HCT116 (cell line): Measurements from ENCODE around the gene GLDN. TPM values are rescaled to one million over a fixed set of nuclear protein-coding genes. Genes with fewer than 3 reads are reported as not detected.

Experiments used
- ATAC-seq: fragments of 200-7000 bp; cut with Tn5 transposase; 2 replicates; pipeline ENCODE4 v1.9.1; 2020; ENCODE audit warnings: mild to moderate bottlenecking, moderate library complexity
- BruUV-seq: library from RNA; stranded (reverse); fragments of 400-500 nt; replicated peaks from 2 replicates; lab custom pipeline; 2021; lab: Mats Ljungman, UMichigan
- CTCF ChIA-PET: fragments of 300-600 bp; sonication (Branson Sonifier 250); formaldehyde crosslinking; loops from one replicate; lab custom pipeline; 2021; ENCODE audit warnings: antibody characterized with exemption; lab: Charles Lee
- POLR2A ChIA-PET: fragments of 300-600, 350-600 bp; sonication (Branson Sonifier 250); formaldehyde crosslinking; loops from one replicate; lab custom pipeline; 2021; ENCODE audit warnings: antibody characterized with exemption; lab: Charles Lee
- RAD21 ChIA-PET, 2 experiments: fragments of 300-600 bp; sonication (Branson Sonifier 250); formaldehyde crosslinking; loops; one replicate each; lab custom pipeline; 2023; ENCODE audit warnings: low total read pairs in 2 of 2; ENCODE audit not compliant: uncharacterized antibody in 2 of 2, unreplicated experiment in 2 of 2, low non-redundant PET in 1 of 2; lab: Charles Lee
- DNase-seq: peaks from one replicate; pipeline ENCODE4 v3.0.0-alpha.2; 2010; ENCODE audit warnings: low read depth, low spot score
- H2AFZ ChIP-seq: fragments of 200-600 bp; shearing (Covaris generic), sonication (generic); 2 replicates; pipeline ENCODE4 v1.6.1; 2017; ENCODE audit warnings: low read depth, mixed run types, mixed read lengths, antibody characterized with exemption, low read length; ENCODE audit not compliant: poor library complexity, severe bottlenecking
- H3K27ac ChIP-seq: 2 replicates; pipeline ENCODE4 v1.5.1; 2012; ENCODE audit warnings: low read depth, low read length
- H3K27me3 ChIP-seq: fragments of 200-600 bp; sonication (generic); 2 replicates; pipeline ENCODE4 v1.6.1; 2016; ENCODE audit warnings: mixed run types, low read length, mixed read lengths; ENCODE audit not compliant: insufficient read depth
- H3K36me3 ChIP-seq, 2 experiments: fragments of 200-500 bp in 1 of 2; fragments of 200-600 bp in 1 of 2; sonication (Bioruptor generic) in 1 of 2; sonication (generic) in 1 of 2; 2 replicates each; pipeline versions ENCODE4 v1.5.1 to v1.6.1; 2014 to 2016; ENCODE audit warnings: low read length in 2 of 2, inconsistent platforms in 1 of 2, mixed read lengths in 1 of 2, mixed run types in 1 of 2; ENCODE audit not compliant: insufficient read depth in 2 of 2, control insufficient read depth in 1 of 2
- H3K4me1 ChIP-seq, 2 experiments: fragments of 200-600 bp in 1 of 2; sonication (generic) in 1 of 2; 2 replicates each; pipeline versions ENCODE4 v1.5.1 to v1.6.1; 2012 to 2017; ENCODE audit warnings: low read length in 2 of 2, inconsistent platforms in 1 of 2, mild to moderate bottlenecking in 1 of 2, mixed read lengths in 1 of 2, mixed run types in 1 of 2, moderate library complexity in 1 of 2; ENCODE audit not compliant: insufficient read depth in 2 of 2, control insufficient read depth in 1 of 2
- H3K4me2 ChIP-seq: fragments of 200-600 bp; sonication (generic); 2 replicates; pipeline ENCODE4 v1.6.1; 2017; ENCODE audit warnings: mixed run types, low read length, mixed read lengths
- H3K4me3 ChIP-seq, 2 experiments: fragments of 200-600 bp in 1 of 2; sonication (generic) in 1 of 2; replicated peaks in 1 of 2; 2 replicates each; pipeline ENCODE4 v1.5.1; 2011 to 2016; ENCODE audit warnings: low read length in 2 of 2, control low read depth in 1 of 2, low read depth in 1 of 2, mild to moderate bottlenecking in 1 of 2, mixed read lengths in 1 of 2, mixed run types in 1 of 2
- H3K79me2 ChIP-seq: fragments of 200-600 bp; sonication (generic); 2 replicates; pipeline ENCODE4 v1.6.1; 2017; ENCODE audit warnings: mild to moderate bottlenecking, mixed run types, low read length, moderate library complexity, mixed read lengths; ENCODE audit not compliant: insufficient read depth
- H3K9ac ChIP-seq: fragments of 200-600 bp; sonication (generic); 2 replicates; pipeline ENCODE4 v1.6.1; 2016; ENCODE audit warnings: low read length, mixed read lengths
- H3K9me2 ChIP-seq: fragments of 200-600 bp; sonication (generic), shearing (Covaris generic); 2 replicates; pipeline ENCODE4 v1.6.1; 2017; ENCODE audit warnings: mixed run types, mild to moderate bottlenecking, moderate library complexity; ENCODE audit not compliant: insufficient read depth
- H3K9me3 ChIP-seq, 2 experiments: fragments of 200-500 bp in 1 of 2; fragments of 200-600 bp in 1 of 2; sonication (Bioruptor generic) in 1 of 2; sonication (generic) in 1 of 2; 2 replicates each; pipeline ENCODE4 v1.6.1; 2014 to 2017; ENCODE audit warnings: low read length in 2 of 2, mixed read lengths in 2 of 2, inconsistent platforms in 1 of 2, low read depth in 1 of 2, mild to moderate bottlenecking in 1 of 2, mixed run types in 1 of 2, moderate library complexity in 1 of 2; ENCODE audit not compliant: control insufficient read depth in 1 of 2, insufficient read depth in 1 of 2
- H4K20me1 ChIP-seq: fragments of 200-600 bp; sonication (generic), shearing (Covaris generic); 2 replicates; pipeline ENCODE4 v1.6.1; 2017; ENCODE audit warnings: mixed run types, mild to moderate bottlenecking, moderate library complexity; ENCODE audit not compliant: insufficient read depth
- CEBPB ChIP-seq: IDR thresholded peaks from 2 replicates; pipeline ENCODE4 v1.6.1; 2012; ENCODE audit warnings: low read depth
- CTCF ChIP-seq, 3 experiments: fragments of 200-600 bp in 1 of 3; sonication (generic) in 1 of 3; IDR thresholded peaks in 2 of 3; conservative IDR thresholded peaks in 1 of 3; 2 replicates each; pipeline ENCODE4 v1.5.1; 2012 to 2017; ENCODE audit warnings: low read depth in 2 of 3, low read length in 2 of 3, antibody characterized with exemption in 1 of 3, borderline replicate concordance in 1 of 3, control low read depth in 1 of 3, mild to moderate bottlenecking in 1 of 3, mixed read lengths in 1 of 3, mixed run types in 1 of 3, moderate library complexity in 1 of 3; ENCODE audit not compliant: insufficient read depth in 1 of 3
- EGR1 ChIP-seq: IDR thresholded peaks from 2 replicates; pipeline ENCODE4 v1.6.1; 2012; ENCODE audit warnings: low read depth
- FOSL1 ChIP-seq: IDR thresholded peaks from 2 replicates; pipeline ENCODE4 v1.6.1; 2012; ENCODE audit warnings: low read depth
- POLR2AphosphoS5 ChIP-seq: IDR thresholded peaks from 2 replicates; pipeline ENCODE4 v1.6.1; 2011; ENCODE audit warnings: mild to moderate bottlenecking, low read depth, low read length, moderate library complexity
- REST ChIP-seq: IDR thresholded peaks from 2 replicates; pipeline ENCODE4 v1.6.1; 2012; ENCODE audit warnings: low read depth
- SP1 ChIP-seq: IDR thresholded peaks from 2 replicates; pipeline ENCODE4 v1.6.1; 2012; ENCODE audit warnings: low read depth
- SRF ChIP-seq: IDR thresholded peaks from 2 replicates; pipeline ENCODE4 v1.6.1; 2012; ENCODE audit warnings: low read depth
- YY1 ChIP-seq: IDR thresholded peaks from 2 replicates; pipeline ENCODE4 v1.6.1; 2011; ENCODE audit warnings: low read length, low read depth, moderate library complexity, mild to moderate bottlenecking; ENCODE audit not compliant: insufficient replicate concordance; ENCODE audit errors: extremely low read depth
- ZBTB33 ChIP-seq: IDR thresholded peaks from 2 replicates; pipeline ENCODE4 v1.6.1; 2011; ENCODE audit warnings: mild to moderate bottlenecking, low read length, moderate library complexity; ENCODE audit not compliant: insufficient replicate concordance; ENCODE audit errors: extremely low read depth
- ZNF274 ChIP-seq: fragments of 200-500 bp; sonication (Bioruptor generic); IDR thresholded peaks from 2 replicates; pipeline ENCODE4 v1.6.1; 2014; ENCODE audit warnings: mild to moderate bottlenecking, low read depth, low read length, inconsistent platforms
- intact Hi-C: fragments of 100-400 bp; cut with micrococcal nuclease; formaldehyde crosslinking; loops from 2 replicates; pipeline ENCODE4 v1.10.0; 2022
- total RNA-seq: library from RNA; stranded (reverse); gene quantifications from one replicate; pipeline ENCODE4 v1.2.1, GENCODE V29; 2021; ENCODE audit not compliant: unreplicated experiment
- TF ChIP-seq, protein P1 (sequence below): IDR thresholded peaks from 2 replicates; pipeline ENCODE4 v1.6.1; 2012

Gene GLDN
- total RNA-seq, 1 experiment from 2014 or later = 3.0 TPM

DNA sequence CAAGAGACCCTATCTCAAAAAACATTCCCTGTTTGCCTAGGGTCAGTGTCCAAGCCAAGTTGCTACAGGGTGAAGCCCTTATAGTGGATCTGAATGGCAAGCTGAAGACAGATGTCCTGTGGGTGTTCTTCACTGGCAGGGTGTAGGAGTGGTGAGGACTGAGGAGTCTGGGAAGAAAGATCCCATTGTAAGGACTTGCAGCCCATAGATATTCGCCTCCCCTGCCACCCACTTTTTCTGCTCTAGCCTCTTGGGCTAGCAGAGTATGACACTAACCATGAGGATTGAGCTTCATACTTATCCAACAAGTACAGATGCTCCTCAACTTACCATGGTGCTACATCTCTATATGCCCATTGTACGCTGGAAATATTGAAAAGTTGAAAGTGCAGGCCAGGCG is 16.3 kb upstream of the GLDN start:
- Histone ChIP-seq H3K4me3 (no peak overlapping the region), H3K9me2 (no peaks in the 10 kb centered on the region), H3K79me2 (no peaks in the 10 kb centered on the region), H3K4me2 (no peak overlapping the region), H3K36me3 (no peaks in the 10 kb centered on the region), H3K4me1 (no peaks in the 10 kb centered on the region), H3K9ac (no peak overlapping the region), H4K20me1 (no peaks in the 10 kb centered on the region), H3K27me3 (no peaks in the 10 kb centered on the region), H3K27ac (no peak overlapping the region), H3K9me3 (no peaks in the 10 kb centered on the region), H2AFZ (no peak overlapping the region)
- ChIA-PET RAD21 (no interaction called here), CTCF (no interaction called here), POLR2A (no interaction called here)
- ATAC-seq (no peak), DNase-seq (no peak)
- TF ChIP-seq SP1 (no peak), CTCF (IDR thresholded peaks at IDR 0.05 in 2 of 3, conservative IDR thresholded peaks at IDR 0.05 in 1 of 3; ENCODE audit: borderline replicate concordance in 1 of 3, insufficient read depth in 1 of 3, low read depth in 2 of 3, low read length in 2 of 3) (no peak), ZBTB33 (no peak), FOSL1 (no peak), YY1 (no peak), SRF (no peak), ZNF274 (no peak), REST (no peak), POLR2AphosphoS5 (no peak), CEBPB (no peak), EGR1 (no peak)
- TF ChIP-seq, protein P1, sequence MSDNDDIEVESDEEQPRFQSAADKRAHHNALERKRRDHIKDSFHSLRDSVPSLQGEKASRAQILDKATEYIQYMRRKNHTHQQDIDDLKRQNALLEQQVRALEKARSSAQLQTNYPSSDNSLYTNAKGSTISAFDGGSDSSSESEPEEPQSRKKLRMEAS = no peak
- no TSS peak for BruUV-seq
- intact Hi-C loops = no loop called here
